Loucy (cell line): Measurements from ENCODE around the gene PERCC1.

Experiments used
- H2AFZ ChIP-seq: fragments of 200-600 bp; sonication (generic); 2 replicates; pipeline ENCODE4 v1.6.0; 2016; ENCODE audit warnings: antibody characterized with exemption, mild to moderate bottlenecking, low read length, moderate library complexity
- H3F3A ChIP-seq: fragments of 200-600 bp; 2 replicates; pipeline ENCODE4 v1.6.0; 2016; ENCODE audit warnings: antibody characterized with exemption, low read depth, mild to moderate bottlenecking
- H3K27me3 ChIP-seq: fragments of 200-600 bp; sonication (generic); 2 replicates; pipeline ENCODE4 v1.6.1; 2014; ENCODE audit warnings: low read length, mild to moderate bottlenecking; ENCODE audit not compliant: insufficient read depth, poor library complexity, severe bottlenecking
- H3K36me3 ChIP-seq: fragments of 200-600 bp; sonication (generic); 2 replicates; pipeline ENCODE4 v1.6.1; 2016; ENCODE audit warnings: low read length; ENCODE audit not compliant: insufficient read depth
- H3K4me1 ChIP-seq: fragments of 200-600 bp; sonication (generic); 2 replicates; pipeline ENCODE4 v1.5.1; 2014; ENCODE audit warnings: low read length, mild to moderate bottlenecking; ENCODE audit not compliant: insufficient read depth, poor library complexity, severe bottlenecking
- H3K4me2 ChIP-seq: fragments of 200-600 bp; sonication (generic); 2 replicates; pipeline ENCODE4 v1.6.0; 2014; ENCODE audit warnings: antibody characterized with exemption, low read length, low read depth, mild to moderate bottlenecking; ENCODE audit not compliant: poor library complexity, severe bottlenecking
- H3K4me3 ChIP-seq: fragments of 200-600 bp; sonication (generic); 2 replicates; pipeline ENCODE4 v1.5.1; 2014; ENCODE audit warnings: low read length, mild to moderate bottlenecking, mixed read lengths; ENCODE audit not compliant: poor library complexity, severe bottlenecking
- H3K79me2 ChIP-seq: fragments of 200-600 bp; sonication (generic); 2 replicates; pipeline ENCODE4 v1.6.1; 2014; ENCODE audit warnings: low read length; ENCODE audit not compliant: insufficient read depth
- H3K9ac ChIP-seq: fragments of 200-600 bp; sonication (generic); 2 replicates; pipeline ENCODE4 v1.6.0; 2014; ENCODE audit warnings: mild to moderate bottlenecking, low read depth, low read length, moderate library complexity; ENCODE audit not compliant: poor library complexity, severe bottlenecking
- H3K9me2 ChIP-seq: fragments of 200-600 bp; sonication (generic); replicated peaks from 2 replicates; pipeline ENCODE4 v1.6.1; 2016; ENCODE audit warnings: low read depth, low read length, mixed read lengths
- H3K9me3 ChIP-seq: fragments of 200-600 bp; sonication (generic); 2 replicates; pipeline ENCODE4 v1.6.1; 2014; ENCODE audit warnings: mild to moderate bottlenecking, antibody characterized with exemption, low read length, low read depth; ENCODE audit not compliant: insufficient read depth
- H4K20me1 ChIP-seq: fragments of 200-600 bp; sonication (generic); 2 replicates; pipeline ENCODE4 v1.6.0; 2014; ENCODE audit warnings: antibody characterized with exemption, low read length, mild to moderate bottlenecking; ENCODE audit not compliant: insufficient read depth, poor library complexity, severe bottlenecking
- EZH2phosphoT487 ChIP-seq: fragments of 200-600 bp; IDR thresholded peaks from 2 replicates; pipeline ENCODE4 v1.6.1; 2018; ENCODE audit warnings: antibody characterized with exemption, mild to moderate bottlenecking, moderate library complexity, borderline replicate concordance
- TF ChIP-seq, protein P1 (sequence below): fragments of 200-600 bp; sonication (generic); conservative IDR thresholded peaks from 2 replicates; pipeline ENCODE4 v1.5.1; 2014; ENCODE audit warnings: mild to moderate bottlenecking, antibody characterized with exemption, low read length

Gene PERCC1

DNA sequence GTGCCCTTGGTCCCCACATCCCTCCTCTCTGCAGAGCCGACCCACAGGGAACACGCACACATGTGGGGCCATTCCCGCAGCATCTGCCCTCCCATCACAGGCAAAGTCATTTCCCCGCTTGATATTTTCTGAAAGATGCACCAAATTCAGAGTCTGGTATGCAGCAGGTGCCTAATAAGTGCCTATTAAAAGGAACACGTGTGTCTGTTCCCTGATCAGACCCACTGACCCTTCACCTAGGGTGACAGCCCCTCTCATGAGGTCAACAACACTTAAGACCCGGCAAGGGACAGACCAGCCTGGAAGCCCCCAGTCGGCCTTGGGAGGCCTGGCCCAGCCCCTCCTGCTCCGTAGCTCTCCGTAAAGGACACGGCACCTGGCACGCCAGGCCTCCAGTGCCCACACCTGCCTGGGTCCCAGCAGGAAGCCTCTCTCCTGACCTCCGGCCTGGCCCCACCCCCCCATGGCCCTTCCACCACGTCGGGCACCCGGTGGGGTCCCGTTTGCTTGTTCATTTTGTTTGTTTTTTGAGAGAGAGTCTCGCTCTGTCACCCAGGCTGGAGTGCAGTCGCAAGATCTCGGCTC is 36.4 kb upstream of the PERCC1 start:
- Histone ChIP-seq H3K9me2 (no peaks in the 10 kb centered on the region), H3K27me3 (no peaks in the 10 kb centered on the region), H2AFZ (no peak overlapping the region), H3F3A (no peaks in the 10 kb centered on the region), H3K4me1 (no peaks in the 10 kb centered on the region), H3K9me3 (no peaks in the 10 kb centered on the region), H3K9ac (no peak overlapping the region), H4K20me1 (no peaks in the 10 kb centered on the region), H3K79me2 (no peaks in the 10 kb centered on the region), H3K4me2 (no peak overlapping the region), H3K36me3 (no peaks in the 10 kb centered on the region), H3K4me3 (no peak overlapping the region)
- TF ChIP-seq EZH2phosphoT487: no peak
- TF ChIP-seq, protein P1, sequence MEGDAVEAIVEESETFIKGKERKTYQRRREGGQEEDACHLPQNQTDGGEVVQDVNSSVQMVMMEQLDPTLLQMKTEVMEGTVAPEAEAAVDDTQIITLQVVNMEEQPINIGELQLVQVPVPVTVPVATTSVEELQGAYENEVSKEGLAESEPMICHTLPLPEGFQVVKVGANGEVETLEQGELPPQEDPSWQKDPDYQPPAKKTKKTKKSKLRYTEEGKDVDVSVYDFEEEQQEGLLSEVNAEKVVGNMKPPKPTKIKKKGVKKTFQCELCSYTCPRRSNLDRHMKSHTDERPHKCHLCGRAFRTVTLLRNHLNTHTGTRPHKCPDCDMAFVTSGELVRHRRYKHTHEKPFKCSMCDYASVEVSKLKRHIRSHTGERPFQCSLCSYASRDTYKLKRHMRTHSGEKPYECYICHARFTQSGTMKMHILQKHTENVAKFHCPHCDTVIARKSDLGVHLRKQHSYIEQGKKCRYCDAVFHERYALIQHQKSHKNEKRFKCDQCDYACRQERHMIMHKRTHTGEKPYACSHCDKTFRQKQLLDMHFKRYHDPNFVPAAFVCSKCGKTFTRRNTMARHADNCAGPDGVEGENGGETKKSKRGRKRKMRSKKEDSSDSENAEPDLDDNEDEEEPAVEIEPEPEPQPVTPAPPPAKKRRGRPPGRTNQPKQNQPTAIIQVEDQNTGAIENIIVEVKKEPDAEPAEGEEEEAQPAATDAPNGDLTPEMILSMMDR: no peak

DNA sequence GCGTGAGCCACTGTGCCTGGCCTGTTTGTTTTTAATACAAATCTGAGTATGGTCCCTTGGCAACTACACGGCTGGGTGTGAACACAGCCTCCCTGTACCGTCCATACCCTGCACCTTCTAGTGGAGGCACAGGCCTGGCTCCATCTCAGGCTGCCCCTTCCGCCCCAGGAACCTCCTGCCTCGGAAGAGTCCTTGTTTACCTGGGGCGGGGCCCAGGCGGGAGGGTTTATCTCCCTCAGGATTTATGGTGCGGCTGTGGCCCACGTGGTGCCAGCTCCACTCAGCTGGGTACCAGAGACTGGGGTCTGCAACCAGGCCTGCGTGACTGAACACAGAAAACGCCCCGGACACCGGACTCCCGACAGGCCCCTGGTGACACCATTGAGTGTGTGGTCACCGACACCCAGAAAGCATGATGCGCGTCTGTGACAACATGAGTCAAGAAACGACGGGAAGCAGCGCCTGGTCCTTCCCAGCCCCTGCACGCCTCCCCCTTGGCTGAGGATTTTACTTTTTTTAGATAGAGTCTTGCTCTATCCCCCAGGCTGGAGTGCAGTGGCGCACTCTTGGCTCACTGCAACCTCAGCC is 35.3 kb upstream of the PERCC1 start:
- H3K9me2 ChIP-seq: no peaks in the 10 kb centered on the region
- no peak overlapping the region for H3K9ac ChIP-seq
- no peaks in the 10 kb centered on the region for H3K27me3 ChIP-seq
- no peak overlapping the region for H3K4me2 ChIP-seq
- H3K79me2 ChIP-seq: no peaks in the 10 kb centered on the region
- no peaks in the 10 kb centered on the region for H3K36me3 ChIP-seq
- H3K9me3 ChIP-seq: no peaks in the 10 kb centered on the region
- TF ChIP-seq EZH2phosphoT487: no peak
- no peak overlapping the region for H3K4me3 ChIP-seq
- H3K4me1 ChIP-seq: no peaks in the 10 kb centered on the region
- no peaks in the 10 kb centered on the region for H3F3A ChIP-seq
- H2AFZ ChIP-seq: no peak overlapping the region
- no peaks in the 10 kb centered on the region for H4K20me1 ChIP-seq

DNA sequence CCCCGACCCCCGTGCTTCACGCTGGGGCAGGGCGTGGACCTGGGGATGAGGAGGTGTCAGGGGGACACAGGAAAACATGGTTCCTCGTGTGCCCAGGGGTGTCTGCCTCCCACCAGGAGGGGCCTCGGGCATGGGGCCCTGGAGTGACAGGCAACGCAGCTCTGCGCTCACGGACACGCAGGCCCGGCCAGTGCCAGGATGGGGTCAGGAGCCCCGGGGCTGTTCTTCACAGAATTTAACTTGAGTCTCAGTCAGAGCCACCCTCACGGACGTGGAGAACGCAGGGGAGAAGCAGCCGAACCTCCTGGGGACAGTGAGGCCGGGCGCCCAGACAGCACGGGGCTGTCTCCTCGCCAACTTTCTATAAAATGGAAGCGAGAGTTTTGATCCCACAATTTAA is 33.1 kb upstream of the PERCC1 start:
- H3K36me3 ChIP-seq: no peaks in the 10 kb centered on the region; the same call in 1 of the 2 replicates
- no peak overlapping the region for H3K4me3 ChIP-seq
- H3K4me1 ChIP-seq: no peaks in the 10 kb centered on the region
- H2AFZ ChIP-seq: no peak overlapping the region
- H3K9ac ChIP-seq: no peak overlapping the region
- H3K79me2 ChIP-seq: no peaks in the 10 kb centered on the region
- TF ChIP-seq EZH2phosphoT487: no peak
- TF ChIP-seq, protein P1: no peak
- no peaks in the 10 kb centered on the region for H4K20me1 ChIP-seq
- H3K4me2 ChIP-seq: no peak overlapping the region
- H3K9me3 ChIP-seq: no peaks in the 10 kb centered on the region
- H3K9me2 ChIP-seq: no peaks in the 10 kb centered on the region
- H3K27me3 ChIP-seq: no peaks in the 10 kb centered on the region
- H3F3A ChIP-seq: no peaks in the 10 kb centered on the region

DNA sequence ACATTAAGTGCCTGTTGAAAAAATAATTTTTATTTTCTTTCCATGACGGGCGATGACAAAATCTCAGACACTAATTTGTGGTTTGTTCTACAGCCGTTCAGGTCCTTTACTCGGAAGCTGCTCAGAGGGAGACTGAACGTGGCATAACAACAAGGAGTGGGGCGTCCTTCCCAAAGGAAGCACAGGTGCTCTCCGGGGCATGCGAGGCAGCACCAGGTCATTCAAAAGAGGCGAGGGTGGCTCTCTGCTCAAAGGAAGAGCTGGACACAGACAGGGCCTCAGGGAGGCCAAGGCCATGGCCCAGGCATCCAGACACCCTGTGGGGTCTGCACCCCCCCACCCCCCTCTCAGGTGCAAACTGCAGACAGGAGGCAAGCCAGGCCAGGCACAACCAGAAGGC is 32.5 kb upstream of the PERCC1 start:
- H3K9ac ChIP-seq: no peak overlapping the region
- H3K79me2 ChIP-seq: no peaks in the 10 kb centered on the region
- H3K4me3 ChIP-seq: no peak overlapping the region
- H3K9me3 ChIP-seq: no peaks in the 10 kb centered on the region
- TF ChIP-seq, protein P1: no peak
- no peak for TF ChIP-seq EZH2phosphoT487
- no peaks in the 10 kb centered on the region; the same call in 1 of the 2 replicates for H3K36me3 ChIP-seq
- no peak overlapping the region for H3K4me2 ChIP-seq
- H3K9me2 ChIP-seq: no peaks in the 10 kb centered on the region
- H2AFZ ChIP-seq: no peak overlapping the region
- no peaks in the 10 kb centered on the region for H3K4me1 ChIP-seq
- no peaks in the 10 kb centered on the region for H4K20me1 ChIP-seq
- H3K27me3 ChIP-seq: no peaks in the 10 kb centered on the region
- H3F3A ChIP-seq: no peaks in the 10 kb centered on the region
